ENCODE data around the gene FOXO3.
A peak's percentile ranks its signal among the peaks of the same experiment; 100 is the strongest.

The FOXO3 gene

DNA sequence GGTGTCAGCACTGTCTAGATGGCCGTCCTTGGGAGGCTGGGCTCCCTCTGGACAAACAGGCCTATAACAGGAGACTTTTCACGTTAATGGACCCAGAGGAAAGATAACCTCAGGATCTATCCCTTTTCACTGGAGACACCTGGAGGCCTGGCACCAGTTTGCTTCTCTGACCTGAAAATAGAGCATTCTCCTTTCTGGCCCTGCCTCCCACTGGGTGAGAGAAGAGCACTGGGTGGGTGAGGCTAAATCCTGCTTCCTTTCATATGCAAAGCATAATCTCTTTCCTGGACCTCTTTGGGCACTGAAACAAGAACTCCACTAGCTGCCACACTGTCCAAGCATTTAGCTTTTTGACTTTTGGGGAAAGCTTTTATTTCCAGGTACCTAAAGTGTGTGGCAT, 78.3 kb downstream of the FOXO3 start:
- Mint-ChIP-seq H3K36me3 (ENCODE audit: low read depth) (peaks cover 24% of the 10 kb centered on the region), H3K9me3 (no peaks in the 10 kb centered on the region), H3K4me1 (peaks cover 20% of the 10 kb centered on the region), H3K4me3 (no peak overlapping the region), H3K27me3 (ENCODE audit: low read depth, poor library complexity) (peaks cover 3% of the 10 kb centered on the region), H3K27ac (no peak overlapping the region)
- DNase-seq: no peak
- TF ChIP-seq, protein P1, sequence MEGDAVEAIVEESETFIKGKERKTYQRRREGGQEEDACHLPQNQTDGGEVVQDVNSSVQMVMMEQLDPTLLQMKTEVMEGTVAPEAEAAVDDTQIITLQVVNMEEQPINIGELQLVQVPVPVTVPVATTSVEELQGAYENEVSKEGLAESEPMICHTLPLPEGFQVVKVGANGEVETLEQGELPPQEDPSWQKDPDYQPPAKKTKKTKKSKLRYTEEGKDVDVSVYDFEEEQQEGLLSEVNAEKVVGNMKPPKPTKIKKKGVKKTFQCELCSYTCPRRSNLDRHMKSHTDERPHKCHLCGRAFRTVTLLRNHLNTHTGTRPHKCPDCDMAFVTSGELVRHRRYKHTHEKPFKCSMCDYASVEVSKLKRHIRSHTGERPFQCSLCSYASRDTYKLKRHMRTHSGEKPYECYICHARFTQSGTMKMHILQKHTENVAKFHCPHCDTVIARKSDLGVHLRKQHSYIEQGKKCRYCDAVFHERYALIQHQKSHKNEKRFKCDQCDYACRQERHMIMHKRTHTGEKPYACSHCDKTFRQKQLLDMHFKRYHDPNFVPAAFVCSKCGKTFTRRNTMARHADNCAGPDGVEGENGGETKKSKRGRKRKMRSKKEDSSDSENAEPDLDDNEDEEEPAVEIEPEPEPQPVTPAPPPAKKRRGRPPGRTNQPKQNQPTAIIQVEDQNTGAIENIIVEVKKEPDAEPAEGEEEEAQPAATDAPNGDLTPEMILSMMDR (IDR thresholded peaks at IDR 0.05): no peak

DNA sequence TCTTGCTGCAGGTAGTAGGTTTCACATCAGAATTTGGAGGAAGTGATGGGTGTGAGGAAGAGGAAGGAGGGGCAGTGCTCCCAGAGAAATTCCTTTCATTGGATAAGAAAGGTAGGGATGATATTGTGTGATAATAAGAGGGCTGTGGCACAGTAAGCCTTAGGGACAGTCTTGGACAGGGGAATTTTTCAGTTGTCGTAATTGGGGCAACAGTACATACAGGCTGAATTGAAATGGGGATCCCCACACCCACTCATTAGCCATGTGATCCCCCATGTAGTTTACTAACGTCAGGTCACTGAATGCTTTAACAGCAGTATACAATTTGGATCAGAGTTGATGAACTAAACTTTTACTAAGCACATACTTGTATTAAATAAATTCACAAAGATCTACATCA, 79.4 kb downstream of the FOXO3 start:
- H3K4me1 Mint-ChIP-seq: peaks cover 25% of the 10 kb centered on the region
- peaks cover 3% of the 10 kb centered on the region for H3K27me3 Mint-ChIP-seq (ENCODE audit: low read depth, poor library complexity)
- no peak overlapping the region for H3K4me3 Mint-ChIP-seq
- TF ChIP-seq, protein P1 (IDR thresholded peaks at IDR 0.05): no peak
- no peak overlapping the region for H3K27ac Mint-ChIP-seq
- peaks cover 24% of the 10 kb centered on the region for H3K36me3 Mint-ChIP-seq (ENCODE audit: low read depth)
- DNase-seq: no peak
- H3K9me3 Mint-ChIP-seq: no peaks in the 10 kb centered on the region

DNA sequence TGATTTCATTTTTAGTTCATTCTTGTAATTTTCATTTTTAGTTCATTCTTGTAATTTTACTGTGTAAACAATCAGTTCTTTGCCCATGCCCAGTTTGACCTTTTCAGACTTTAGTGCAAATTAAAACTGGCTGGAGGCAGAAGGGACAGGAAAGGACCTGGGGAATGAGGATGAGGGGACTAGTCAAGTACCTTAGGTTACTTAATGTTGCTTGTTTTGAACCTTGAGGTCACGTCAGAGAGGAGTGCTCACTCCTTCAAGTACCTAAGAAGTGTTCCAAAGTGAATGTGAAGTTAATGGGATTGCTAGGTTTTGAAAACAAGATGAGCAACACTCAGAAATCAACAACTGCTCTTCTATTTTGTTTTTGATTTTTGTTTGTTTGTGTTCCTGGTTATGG, 82.5 kb downstream of the FOXO3 start:
- no peak for DNase-seq
- Mint-ChIP-seq H3K27ac (no peak overlapping the region), H3K4me3 (no peak overlapping the region), H3K27me3 (ENCODE audit: low read depth, poor library complexity) (no peaks in the 10 kb centered on the region), H3K9me3 (no peaks in the 10 kb centered on the region), H3K4me1 (peaks cover 39% of the 10 kb centered on the region), H3K36me3 (ENCODE audit: low read depth) (peaks cover 16% of the 10 kb centered on the region)
- TF ChIP-seq, protein P1 (IDR thresholded peaks at IDR 0.05): no peak

DNA sequence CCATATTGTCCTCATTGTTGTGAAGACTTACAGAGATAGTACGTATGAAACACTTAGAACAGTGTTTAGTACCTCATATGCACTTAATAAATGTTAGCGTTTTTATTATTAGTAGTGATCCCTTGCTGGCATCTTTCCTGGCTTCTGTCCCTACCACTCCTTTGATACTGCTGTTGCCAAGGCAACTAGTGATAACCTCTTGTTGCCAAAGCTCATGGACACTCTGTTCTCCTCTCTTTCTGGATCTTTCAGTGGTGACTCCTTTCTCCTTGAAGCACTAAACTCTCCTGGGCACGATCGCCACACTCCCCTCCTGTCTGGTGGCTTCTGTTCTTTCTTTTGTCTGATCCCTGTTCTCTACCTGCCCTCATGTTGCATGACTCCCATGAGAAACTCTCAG, 83.5 kb downstream of the FOXO3 start:
- Mint-ChIP-seq H3K4me1 (peaks cover 46% of the 10 kb centered on the region), H3K9me3 (no peaks in the 10 kb centered on the region), H3K4me3 (no peak overlapping the region), H3K27ac (peak overlapping the region; percentile 68), H3K27me3 (ENCODE audit: low read depth, poor library complexity) (no peaks in the 10 kb centered on the region), H3K36me3 (ENCODE audit: low read depth) (peaks cover 6% of the 10 kb centered on the region)
- DNase-seq: no peak
- TF ChIP-seq, protein P1 (IDR thresholded peaks at IDR 0.05): no peak

DNA sequence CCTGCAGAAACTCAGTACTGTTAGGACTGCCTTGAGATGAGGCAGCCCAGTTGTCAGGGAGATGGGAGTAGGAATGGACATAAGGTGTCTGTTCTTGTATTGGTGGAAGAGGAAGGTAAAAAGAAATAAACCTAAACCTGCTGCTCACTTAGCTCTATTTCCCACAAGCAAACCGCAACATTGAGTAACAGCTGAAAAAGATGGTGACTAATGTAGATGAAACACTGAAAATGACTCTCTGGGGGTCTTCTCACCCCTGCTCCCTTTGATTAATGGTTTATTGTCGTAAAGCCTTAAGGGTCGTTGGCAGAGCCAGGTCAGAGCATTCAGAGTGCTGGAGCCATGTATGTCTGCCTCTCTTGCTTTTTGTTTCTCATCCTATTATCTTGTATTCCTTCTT, 87.5 kb downstream of the FOXO3 start:
- H3K27ac Mint-ChIP-seq: peak overlapping the region; percentile 2
- TF ChIP-seq, protein P1 (IDR thresholded peaks at IDR 0.05): no peak
- H3K36me3 Mint-ChIP-seq (ENCODE audit: low read depth): no peaks in the 10 kb centered on the region
- no peak overlapping the region for H3K4me3 Mint-ChIP-seq
- H3K4me1 Mint-ChIP-seq: peaks cover 74% of the 10 kb centered on the region
- no peak for DNase-seq
- H3K27me3 Mint-ChIP-seq (ENCODE audit: low read depth, poor library complexity): no peaks in the 10 kb centered on the region
- no peaks in the 10 kb centered on the region for H3K9me3 Mint-ChIP-seq

DNA sequence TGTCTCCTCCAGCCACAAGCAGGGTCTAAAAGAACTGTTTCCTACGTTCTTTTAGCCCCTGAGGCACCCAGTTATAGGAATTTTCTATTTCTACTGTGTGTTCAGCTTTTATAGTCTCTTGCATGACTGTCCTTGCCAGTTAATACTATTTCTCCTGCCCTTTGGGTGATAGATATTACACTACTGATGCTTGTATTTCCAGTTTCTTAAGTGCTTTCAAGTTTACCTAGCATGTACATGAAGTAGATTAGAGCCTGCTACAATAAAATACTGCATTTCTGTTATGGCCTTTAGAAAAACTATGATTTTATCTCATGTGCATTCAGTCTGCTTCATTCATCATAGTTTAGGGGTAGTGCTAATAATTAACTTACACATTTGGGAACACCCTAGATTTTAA, 89.6 kb downstream of the FOXO3 start:
- no peak for DNase-seq
- H3K27ac Mint-ChIP-seq: no peak overlapping the region
- peaks cover 84% of the 10 kb centered on the region for H3K4me1 Mint-ChIP-seq
- TF ChIP-seq, protein P1 (IDR thresholded peaks at IDR 0.05): no peak
- H3K4me3 Mint-ChIP-seq: no peak overlapping the region
- no peaks in the 10 kb centered on the region for H3K27me3 Mint-ChIP-seq (ENCODE audit: low read depth, poor library complexity)
- H3K9me3 Mint-ChIP-seq: no peaks in the 10 kb centered on the region
- H3K36me3 Mint-ChIP-seq (ENCODE audit: low read depth): no peaks in the 10 kb centered on the region

Measured in nephron progenitor cell (in vitro differentiated cells).